Sigmoid colon (tissue), 4 donors: Measurements from ENCODE around the gene ZNF512.

ENCODE experiments used
- CTCF ChIP-seq, 4 experiments: fragments of 450-650 bp in 3 of 4; fragments of 200-600 bp in 1 of 4; IDR thresholded peaks; one replicate each; pipeline ENCODE4 v1.5.1; 2016 to 2019; ENCODE audit warnings: antibody characterized with exemption in 4 of 4, mild to moderate bottlenecking in 3 of 4, moderate library complexity in 2 of 4
- EP300 ChIP-seq, 4 donors: sonication (generic); formaldehyde crosslinking; IDR thresholded peaks; one replicate each; pipeline ENCODE4 v1.6.1; 2017; ENCODE audit warnings: antibody characterized with exemption in 4 of 4
- POLR2AphosphoS5 ChIP-seq, 4 donors: sonication (generic); formaldehyde crosslinking; IDR thresholded peaks; one replicate each; pipeline ENCODE4 v1.6.1; 2017; ENCODE audit warnings: antibody characterized with exemption in 4 of 4

GRCh38 chr2:27615316-27615715 lies 32.5 kb downstream of the ZNF512 start:
- no peak for TF ChIP-seq CTCF (IDR thresholded peaks at IDR 0.05)
- no peak for TF ChIP-seq EP300 (IDR thresholded peaks at IDR 0.05)
- no peak for TF ChIP-seq POLR2AphosphoS5 (IDR thresholded peaks at IDR 0.05)
